Cerebellar cortex (tissue), 1 donor: ENCODE results near the gene WFDC13.
"Not testable (repeated sequence)": the region's sequence is repeated elsewhere in the genome, so short reads cannot be mapped to it uniquely, and the experiment has no call there.

ENCODE experiments used
- DNase-seq: peaks from one replicate; pipeline ENCODE4 v3.0.0-alpha.2; 2015; ENCODE audit warnings: low spot score

WFDC13 gene

GRCh38 chr20:45701873-45702272 is at the start of gene WFDC13:
WFDC13 (plus strand) TSS chr20:45702038; CDS start chr20:45702124, 86 bp downstream.
- DNase-seq, result no peak

- not testable (repeated sequence) for DNase-seq
Measured at GRCh38 chr20:45657038-45657437, 44.8 kb upstream of the WFDC13 start.

GRCh38 chr20:45670139-45670538 is 31.7 kb upstream of the WFDC13 start, which contains the start of gene WFDC11:
WFDC11 (minus strand) TSS chr20:45670239; CDS start chr20:45650600, 19,639 bp downstream.
- DNase-seq, result no peak

GRCh38 chr20:45672765-45673164 is 29.1 kb upstream of the WFDC13 start:
- DNase-seq, result no peak

GRCh38 chr20:45679650-45680049 is 22.2 kb upstream of the WFDC13 start:
- no peak for DNase-seq

GRCh38 chr20:45685896-45686295 is 15.9 kb upstream of the WFDC13 start:
- DNase-seq, result no peak

- not testable (repeated sequence) for DNase-seq
Measured at GRCh38 chr20:45693346-45693745, 8.5 kb upstream of the WFDC13 start.

GRCh38 chr20:45695496-45695895 is 6.3 kb upstream of the WFDC13 start:
- DNase-seq, result no peak

- no peak for DNase-seq
Measured at GRCh38 chr20:45701104-45701503, 734 bp upstream of the WFDC13 start.

- DNase-seq, result no peak
Measured at GRCh38 chr20:45704969-45705637, 3.3 kb downstream of the WFDC13 start, which contains the start of gene WFDC10B. WFDC10B (minus strand) TSS chr20:45705019; CDS start chr20:45685992, 19,027 bp downstream.

- DNase-seq, result not testable (repeated sequence)
Measured at GRCh38 chr20:45716141-45716688, 14.4 kb downstream of the WFDC13 start.

GRCh38 chr20:45722047-45722446 is 20.2 kb downstream of the WFDC13 start, which contains the start of gene SPINT4:
SPINT4 (plus strand) TSS chr20:45722347; CDS start chr20:45722368, 21 bp downstream.
- DNase-seq, result no peak

GRCh38 chr20:45725134-45725533 is 23.3 kb downstream of the WFDC13 start:
- DNase-seq, result no peak

- no peak for DNase-seq
Measured at GRCh38 chr20:45727044-45727443, 25.2 kb downstream of the WFDC13 start.

GRCh38 chr20:45732199-45732598 is 30.4 kb downstream of the WFDC13 start:
- DNase-seq, result no peak

- no peak for DNase-seq
Measured at GRCh38 chr20:45735552-45735951, 33.7 kb downstream of the WFDC13 start.

- no peak for DNase-seq
Measured at GRCh38 chr20:45735988-45736387, 34.1 kb downstream of the WFDC13 start.

- no peak for DNase-seq
Measured at GRCh38 chr20:45742596-45742995, 40.8 kb downstream of the WFDC13 start.

GRCh38 chr20:45745015-45745414 is 43.2 kb downstream of the WFDC13 start:
- no peak for DNase-seq

GRCh38 chr20:45751721-45752120 is 49.9 kb downstream of the WFDC13 start:
- no peak for DNase-seq

GRCh38 chr20:45752746-45753145 is 50.9 kb downstream of the WFDC13 start:
- DNase-seq, result no peak

GRCh38 chr20:45758096-45758495 is 56.3 kb downstream of the WFDC13 start:
- DNase-seq, result no peak
